GM19351 (cell line): ENCODE measurements around the gene EML1.

Experiments
- ATAC-seq: cut with Tn5 transposase; IDR thresholded peaks from one replicate; pipeline ENCODE4 v1.9.1; 2021; ENCODE audit warnings: mild to moderate bottlenecking, moderate library complexity; ENCODE audit not compliant: unreplicated experiment

The EML1 gene

GRCh38 chr14:99982537-99983250 lies 189.5 kb downstream of the EML1 start:
- ATAC-seq, result peak; percentile 75

DNA sequence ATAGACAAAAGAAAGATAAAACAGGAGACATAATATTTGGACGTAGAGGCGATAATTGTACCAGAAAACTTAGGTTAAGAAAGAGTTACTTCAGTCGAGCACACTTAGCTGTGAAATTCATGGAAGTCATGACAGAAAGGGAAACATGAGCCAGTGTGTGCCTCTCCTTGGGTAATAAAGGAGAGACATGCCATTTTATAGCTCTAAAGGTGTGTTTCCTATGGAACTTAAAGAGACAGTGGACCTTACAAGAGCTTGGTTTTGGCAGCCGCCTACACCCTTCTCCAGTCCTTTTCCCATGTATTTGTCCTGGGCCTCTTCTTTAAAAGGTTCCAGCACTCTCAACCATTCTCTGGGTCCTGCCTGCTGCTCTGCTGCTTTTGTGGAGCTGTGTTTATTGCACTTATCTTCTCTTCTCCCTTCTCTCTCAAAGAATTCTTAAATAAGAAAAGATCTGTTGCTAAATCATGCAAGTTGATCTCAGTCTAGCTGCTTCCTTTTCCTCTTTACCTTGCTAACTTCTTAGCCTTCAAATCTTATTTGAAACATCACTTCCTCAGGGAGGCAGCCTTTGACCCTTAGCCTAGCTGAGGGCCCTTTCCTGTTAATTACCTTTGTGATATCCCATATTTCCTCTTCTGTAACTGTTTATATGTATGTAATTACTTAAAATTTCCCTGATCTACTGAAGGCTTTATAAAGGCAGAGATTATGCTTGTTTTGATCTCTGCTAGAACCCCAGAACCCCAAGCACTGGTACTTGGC lies 190.2 kb downstream of the EML1 start:
- ATAC-seq, result no peak

DNA sequence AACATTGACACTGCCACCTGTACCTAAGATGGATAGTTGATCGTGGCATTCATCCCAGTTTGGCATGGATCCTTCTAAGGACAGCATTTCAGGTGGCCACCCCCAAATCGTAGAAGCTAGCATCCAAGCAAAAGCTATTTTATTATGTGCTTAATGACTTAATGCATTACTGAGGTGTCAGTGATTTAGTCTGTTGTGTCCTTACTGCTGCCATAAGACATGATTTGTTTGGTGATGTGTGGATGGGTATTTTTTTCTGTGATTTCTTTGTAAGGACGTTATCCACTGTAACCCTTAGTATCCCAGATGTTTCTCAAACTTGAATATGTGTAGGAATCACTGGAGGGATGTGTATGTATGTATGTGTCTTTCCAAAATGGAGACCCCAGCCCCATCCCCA lies 190.8 kb downstream of the EML1 start:
- no peak for ATAC-seq

DNA sequence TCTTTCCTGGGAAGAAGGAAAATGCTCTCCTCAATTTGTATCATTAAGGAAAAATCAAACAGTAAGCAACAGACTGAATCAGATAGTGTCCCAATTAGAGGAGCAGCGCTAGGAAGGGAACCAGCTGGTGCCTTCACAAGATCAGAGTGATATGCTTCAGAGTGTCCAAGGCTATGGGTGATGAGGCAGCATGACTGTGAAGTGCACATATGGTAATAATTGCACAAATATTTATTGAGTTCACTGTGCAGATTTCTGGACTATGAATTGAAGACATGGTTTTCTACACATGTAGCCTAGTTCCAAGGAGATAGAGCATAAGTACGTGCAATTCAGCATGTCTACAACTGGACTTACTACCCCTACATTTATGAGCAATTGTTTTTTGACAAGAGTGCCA lies 193.2 kb downstream of the EML1 start:
- ATAC-seq, result no peak

GRCh38 chr14:99989032-99989431 lies 195.8 kb downstream of the EML1 start:
- ATAC-seq, result no peak

GRCh38 chr14:99990268-99991170 lies 197.3 kb downstream of the EML1 start:
- no peak for ATAC-seq

DNA sequence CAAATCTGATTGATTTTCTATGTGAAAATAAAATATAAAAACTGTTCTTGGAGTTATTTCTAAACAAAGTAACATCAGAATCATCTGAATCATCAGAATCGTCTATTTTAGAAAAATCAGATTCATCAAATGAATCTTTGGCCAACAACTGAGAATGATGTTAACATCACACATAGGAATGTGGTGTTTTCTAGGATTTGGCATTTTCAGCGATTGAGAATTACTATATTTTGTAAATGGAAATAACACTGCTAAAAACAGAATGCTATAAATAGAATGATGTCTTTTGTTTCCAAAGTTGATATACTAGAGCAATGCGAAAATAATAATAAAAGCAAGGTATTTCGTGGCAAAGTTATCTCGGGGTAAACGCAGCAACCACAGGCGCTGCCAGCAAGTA lies 198.1 kb downstream of the EML1 start:
- no peak for ATAC-seq
